ENCODE measurements around the gene ZMAT5.

The ZMAT5 gene

GRCh38 chr22:29751669-29752068 lies 15.1 kb downstream of the ZMAT5 start:
- DNase-seq: no peak

- no peak for DNase-seq
Measured at GRCh38 chr22:29750559-29751538, 16.0 kb downstream of the ZMAT5 start.

- DNase-seq: no peak
Measured at GRCh38 chr22:29750029-29750428, 16.8 kb downstream of the ZMAT5 start.

GRCh38 chr22:29748248-29748893 lies 18.4 kb downstream of the ZMAT5 start:
- DNase-seq: no peak

GRCh38 chr22:29747832-29748231 lies 19.0 kb downstream of the ZMAT5 start:
- DNase-seq: no peak

GRCh38 chr22:29744902-29745301 lies 21.9 kb downstream of the ZMAT5 start:
- no peak for DNase-seq

- DNase-seq: no peak
Measured at GRCh38 chr22:29742326-29742725, 24.5 kb downstream of the ZMAT5 start.

- DNase-seq: no peak
Measured at GRCh38 chr22:29741926-29742325, 24.9 kb downstream of the ZMAT5 start.

- no peak for DNase-seq
Measured at GRCh38 chr22:29740216-29740615, 26.6 kb downstream of the ZMAT5 start.

- no peak for DNase-seq
Measured at GRCh38 chr22:29739346-29739875, 27.4 kb downstream of the ZMAT5 start.

- no peak for DNase-seq
Measured at GRCh38 chr22:29738118-29738815, 28.5 kb downstream of the ZMAT5 start.

- DNase-seq: no peak
Measured at GRCh38 chr22:29737251-29738117, 29.3 kb downstream of the ZMAT5 start.

GRCh38 chr22:29735416-29735815 lies 31.4 kb downstream of the ZMAT5 start:
- DNase-seq: no peak

- DNase-seq: no peak
Measured at GRCh38 chr22:29734838-29735237, 32.0 kb downstream of the ZMAT5 start.

GRCh38 chr22:29734406-29734805 lies 32.4 kb downstream of the ZMAT5 start:
- no peak for DNase-seq

- no peak for DNase-seq
Measured at GRCh38 chr22:29733362-29734201, 33.2 kb downstream of the ZMAT5 start.

GRCh38 chr22:29732883-29733282 lies 33.9 kb downstream of the ZMAT5 start:
- no peak for DNase-seq

- no peak for DNase-seq
Measured at GRCh38 chr22:29731058-29731850, 35.6 kb downstream of the ZMAT5 start.

- no peak for DNase-seq
Measured at GRCh38 chr22:29729161-29729560, 37.6 kb downstream of the ZMAT5 start.

- no peak for DNase-seq
Measured at GRCh38 chr22:29727131-29727523, 39.7 kb downstream of the ZMAT5 start.

Data from NCI-H1417 treated with DMSO at 0.1 percent for 48 hours (cell line).